ENCODE measurements around the gene CARM1.
"Not testable (repeated sequence)": the region's sequence is repeated elsewhere in the genome, so short reads cannot be mapped to it uniquely, and the experiment has no call there.

- TF ChIP-seq RFX5 (IDR thresholded peaks at IDR 0.05); HES2 (IDR thresholded peaks at IDR 0.05); ELK1 (IDR thresholded peaks at IDR 0.05; ENCODE audit: low read depth, low read length); MAX (IDR thresholded peaks at IDR 0.05); CTCF (IDR thresholded peaks at IDR 0.05): not testable (repeated sequence)
These were observed 70.3 kb downstream of the CARM1 start for GRCh38 chr19:10941649-10942048.

Measured in A549 (cell line).